ENCODE data around the gene CTH. TPM values are rescaled to one million over a fixed set of nuclear protein-coding genes. Genes with fewer than 3 reads are reported as not detected.
"Not testable (repeated sequence)": the region's sequence is repeated elsewhere in the genome, so short reads cannot be mapped to it uniquely, and the experiment has no call there.

The CTH gene
- total RNA-seq, 2 donors from 2014 or later: 39.4 to 50.4 TPM

DNA sequence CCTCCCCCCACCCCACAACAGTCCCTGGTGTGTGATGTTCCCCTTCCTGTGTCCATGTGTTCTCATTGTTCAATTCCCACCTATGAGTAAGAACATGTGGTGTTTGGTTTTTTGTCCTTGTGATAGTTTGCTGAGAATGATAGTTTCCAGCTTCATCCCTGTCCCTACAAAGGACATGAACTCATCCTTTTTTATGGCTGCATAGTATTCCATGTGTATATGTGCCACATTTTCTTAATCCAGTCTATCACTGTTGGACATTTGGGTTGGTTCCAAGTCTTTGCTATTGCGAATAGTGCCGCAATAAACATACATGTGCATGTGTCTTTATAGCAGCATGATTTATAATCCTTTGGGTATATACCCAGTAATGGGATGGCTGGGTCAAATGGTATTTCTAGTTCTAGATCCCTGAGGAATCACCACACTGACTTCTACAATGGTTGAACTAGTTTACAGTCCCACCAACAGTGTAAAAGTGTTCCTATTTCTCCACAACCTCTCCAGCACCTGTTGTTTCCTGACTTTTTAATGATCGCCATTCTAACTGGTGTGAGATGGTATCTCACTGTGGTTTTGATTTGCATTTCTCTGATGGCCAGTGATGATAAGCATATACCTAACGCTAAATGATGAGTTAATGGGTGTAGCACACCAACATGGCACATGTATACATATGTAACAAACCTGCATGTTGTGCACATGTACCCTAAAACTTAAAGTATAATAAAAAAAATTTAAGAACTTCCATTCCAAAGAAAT is 8.1 kb downstream of the CTH start:
- H3K36me3 Mint-ChIP-seq (ENCODE audit: insufficient read depth in 2 of 2): peaks cover 4 to 19% of the 10 kb centered on the region in 2 donors
- ATAC-seq (replicated peaks in 1 of 2); H3K27me3 Mint-ChIP-seq (ENCODE audit: low read depth); H3K4me1 Mint-ChIP-seq (ENCODE audit: low read depth); H3K4me3 Mint-ChIP-seq; H3K27ac Mint-ChIP-seq; DNase-seq; H3K9me3 Mint-ChIP-seq: not testable (repeated sequence)

- Mint-ChIP-seq H3K4me1 (ENCODE audit: low read depth) (no peaks in the 10 kb centered on the region), H3K9me3 (no peaks in the 10 kb centered on the region), H3K4me3 (no peak overlapping the region), H3K27ac (no peak overlapping the region), H3K27me3 (ENCODE audit: low read depth) (no peaks in the 10 kb centered on the region), H3K36me3 (ENCODE audit: insufficient read depth in 2 of 2) (peaks cover 4 to 21% of the 10 kb centered on the region in 2 donors)
- no peak for DNase-seq
- no peak for ATAC-seq (replicated peaks in 1 of 2)
Observed at GRCh38 chr1:70420320-70420719, 9.3 kb downstream of the CTH start.

- no peaks in the 10 kb centered on the region for H3K27me3 Mint-ChIP-seq (ENCODE audit: low read depth)
- peak overlapping the region; percentile 29 for H3K27ac Mint-ChIP-seq
- ATAC-seq (replicated peaks in 1 of 2): no peak
- H3K9me3 Mint-ChIP-seq: no peaks in the 10 kb centered on the region
- H3K4me1 Mint-ChIP-seq (ENCODE audit: low read depth): no peaks in the 10 kb centered on the region
- H3K36me3 Mint-ChIP-seq (ENCODE audit: insufficient read depth in 2 of 2): peaks cover 9 to 20% of the 10 kb centered on the region in 2 donors
- no peak for DNase-seq
- H3K4me3 Mint-ChIP-seq: no peak overlapping the region
Observed at GRCh38 chr1:70426154-70427131, 15.4 kb downstream of the CTH start.

DNA sequence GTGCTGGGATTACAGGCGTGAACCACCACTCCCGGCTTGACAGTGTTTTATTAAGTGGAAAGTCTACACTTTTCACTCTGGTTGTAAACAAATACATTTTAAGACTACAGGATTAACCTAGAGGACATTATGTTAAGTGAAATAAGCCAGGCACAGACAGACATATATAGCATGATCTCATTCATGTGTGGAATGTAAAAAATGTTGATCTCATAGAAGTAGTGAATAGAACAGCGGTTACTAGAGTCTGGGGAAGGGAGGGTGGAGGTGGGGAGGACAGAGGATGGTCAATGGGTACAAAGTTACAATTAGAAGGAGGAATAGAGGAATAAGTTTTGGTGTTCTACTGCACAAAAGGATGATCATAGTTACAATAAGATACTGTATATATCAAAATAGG is 16.9 kb downstream of the CTH start:
- ATAC-seq (replicated peaks in 1 of 2) (no peak), DNase-seq (no peak)
- no peak overlapping the region for H3K4me3 Mint-ChIP-seq
- H3K4me1 Mint-ChIP-seq (ENCODE audit: low read depth): no peaks in the 10 kb centered on the region
- peaks cover 14 to 26% of the 10 kb centered on the region in 2 donors for H3K36me3 Mint-ChIP-seq (ENCODE audit: insufficient read depth in 2 of 2)
- no peak overlapping the region for H3K27ac Mint-ChIP-seq
- H3K9me3 Mint-ChIP-seq: no peaks in the 10 kb centered on the region
- no peaks in the 10 kb centered on the region for H3K27me3 Mint-ChIP-seq (ENCODE audit: low read depth)

GRCh38 chr1:70429219-70429618 is 18.2 kb downstream of the CTH start:
- DNase-seq (no peak), ATAC-seq (replicated peaks in 1 of 2) (no peak)
- Mint-ChIP-seq H3K27me3 (ENCODE audit: low read depth) (no peaks in the 10 kb centered on the region), H3K4me1 (ENCODE audit: low read depth) (no peaks in the 10 kb centered on the region), H3K36me3 (ENCODE audit: insufficient read depth in 2 of 2) (peaks cover 14 to 31% of the 10 kb centered on the region in 2 donors), H3K4me3 (no peak overlapping the region), H3K9me3 (no peaks in the 10 kb centered on the region), H3K27ac (peak overlapping the region; percentile 15)

- no peak overlapping the region for H3K27ac Mint-ChIP-seq
- H3K9me3 Mint-ChIP-seq: no peaks in the 10 kb centered on the region
- peaks cover 14 to 29% of the 10 kb centered on the region in 2 donors for H3K36me3 Mint-ChIP-seq (ENCODE audit: insufficient read depth in 2 of 2)
- H3K4me3 Mint-ChIP-seq: no peak overlapping the region
- no peaks in the 10 kb centered on the region for H3K4me1 Mint-ChIP-seq (ENCODE audit: low read depth)
- ATAC-seq (replicated peaks in 1 of 2) (no peak), DNase-seq (no peak)
- no peaks in the 10 kb centered on the region for H3K27me3 Mint-ChIP-seq (ENCODE audit: low read depth)
Observed at GRCh38 chr1:70429757-70430156, 18.7 kb downstream of the CTH start.

DNA sequence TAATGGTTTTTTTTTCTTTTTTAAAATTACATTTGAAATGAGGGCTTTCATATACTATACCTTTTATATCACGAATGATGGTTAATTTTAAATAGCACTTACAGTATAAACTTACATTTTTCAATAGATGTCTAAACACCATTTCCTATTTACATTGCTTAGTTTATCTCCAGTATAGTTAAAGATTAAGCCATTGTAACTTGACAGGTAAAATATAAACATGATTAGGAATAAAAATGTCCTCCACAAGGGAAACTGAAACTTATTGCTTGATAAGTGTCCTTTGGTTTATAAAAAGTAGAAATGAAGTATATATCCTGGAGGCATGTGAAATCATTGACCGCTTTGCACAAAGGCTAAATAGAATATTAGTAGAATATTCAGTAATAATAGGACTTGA is 20.2 kb downstream of the CTH start:
- Mint-ChIP-seq H3K4me1 (ENCODE audit: low read depth) (no peaks in the 10 kb centered on the region), H3K27me3 (ENCODE audit: low read depth) (no peaks in the 10 kb centered on the region), H3K9me3 (no peaks in the 10 kb centered on the region), H3K36me3 (ENCODE audit: insufficient read depth in 2 of 2) (peaks cover 11 to 32% of the 10 kb centered on the region in 2 donors), H3K4me3 (no peak overlapping the region), H3K27ac (no peak overlapping the region)
- no peak for ATAC-seq (replicated peaks in 1 of 2)
- no peak for DNase-seq

DNA sequence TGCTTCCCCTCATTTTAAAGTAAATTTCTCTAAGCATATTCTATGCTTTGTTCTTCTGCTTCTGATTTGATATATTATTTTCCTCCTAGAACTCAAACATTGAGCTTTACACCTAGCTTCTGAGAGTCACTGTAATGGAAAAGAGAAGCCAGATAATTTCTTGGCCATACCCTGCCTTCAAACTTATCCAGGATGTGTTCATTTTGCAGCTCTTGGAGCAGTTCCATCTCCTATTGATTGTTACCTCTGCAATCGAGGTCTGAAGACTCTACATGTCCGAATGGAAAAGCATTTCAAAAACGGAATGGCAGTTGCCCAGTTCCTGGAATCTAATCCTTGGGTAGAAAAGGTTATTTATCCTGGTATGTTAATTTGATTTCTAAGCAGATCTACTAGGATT is 20.8 kb downstream of the CTH start:
- no peaks in the 10 kb centered on the region for H3K9me3 Mint-ChIP-seq
- no peaks in the 10 kb centered on the region for H3K4me1 Mint-ChIP-seq (ENCODE audit: low read depth)
- no peak for ATAC-seq (replicated peaks in 1 of 2)
- DNase-seq: no peak
- H3K4me3 Mint-ChIP-seq: no peak overlapping the region
- H3K27ac Mint-ChIP-seq: no peak overlapping the region
- H3K36me3 Mint-ChIP-seq (ENCODE audit: insufficient read depth in 2 of 2): peaks cover 10 to 29% of the 10 kb centered on the region in 2 donors
- no peaks in the 10 kb centered on the region for H3K27me3 Mint-ChIP-seq (ENCODE audit: low read depth)

GRCh38 chr1:70434253-70434859 is 23.3 kb downstream of the CTH start:
- ATAC-seq (replicated peaks in 1 of 2): no peak
- no peak for DNase-seq
- Mint-ChIP-seq H3K27ac (no peak overlapping the region), H3K9me3 (no peaks in the 10 kb centered on the region), H3K4me3 (no peak overlapping the region), H3K27me3 (ENCODE audit: low read depth) (no peaks in the 10 kb centered on the region), H3K4me1 (ENCODE audit: low read depth) (peaks cover 19% of the 10 kb centered on the region), H3K36me3 (ENCODE audit: insufficient read depth in 2 of 2) (peaks cover 9 to 31% of the 10 kb centered on the region in 2 donors)

GRCh38 chr1:70436622-70437251 is 25.7 kb downstream of the CTH start:
- no peaks in the 10 kb centered on the region for H3K27me3 Mint-ChIP-seq (ENCODE audit: low read depth)
- DNase-seq (no peak), ATAC-seq (replicated peaks in 1 of 2) (no peak)
- peaks cover 19% of the 10 kb centered on the region for H3K4me1 Mint-ChIP-seq (ENCODE audit: low read depth)
- H3K36me3 Mint-ChIP-seq (ENCODE audit: insufficient read depth in 2 of 2): peaks cover 9 to 39% of the 10 kb centered on the region in 2 donors
- H3K27ac Mint-ChIP-seq: no peak overlapping the region
- H3K9me3 Mint-ChIP-seq: no peaks in the 10 kb centered on the region
- no peak overlapping the region for H3K4me3 Mint-ChIP-seq

DNA sequence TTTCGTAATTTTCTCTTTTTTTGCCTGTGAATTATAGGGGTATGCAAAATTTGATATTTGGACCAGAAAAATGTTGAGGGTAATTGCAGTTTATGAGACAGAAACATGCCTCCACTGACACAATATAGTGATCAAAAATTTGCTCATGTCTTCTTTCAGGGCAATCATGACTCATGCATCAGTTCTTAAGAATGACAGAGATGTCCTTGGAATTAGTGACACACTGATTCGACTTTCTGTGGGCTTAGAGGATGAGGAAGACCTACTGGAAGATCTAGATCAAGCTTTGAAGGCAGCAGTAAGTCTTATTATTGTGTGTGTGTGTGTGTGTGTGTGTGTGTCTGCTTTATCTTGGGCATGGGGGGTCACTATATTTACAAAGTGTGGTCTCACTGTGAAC is 27.5 kb downstream of the CTH start:
- ATAC-seq (replicated peaks in 1 of 2): peak; percentile 92 to 93
- no peak for DNase-seq
- H3K36me3 Mint-ChIP-seq (ENCODE audit: insufficient read depth in 2 of 2): peaks cover 4 to 24% of the 10 kb centered on the region in 2 donors
- H3K4me1 Mint-ChIP-seq (ENCODE audit: low read depth): peaks cover 19% of the 10 kb centered on the region
- no peak overlapping the region for H3K27ac Mint-ChIP-seq
- H3K27me3 Mint-ChIP-seq (ENCODE audit: low read depth): no peaks in the 10 kb centered on the region
- peak overlapping the region in 1 of 2 donors; percentile 4 for H3K4me3 Mint-ChIP-seq
- no peaks in the 10 kb centered on the region for H3K9me3 Mint-ChIP-seq

- Mint-ChIP-seq H3K36me3 (ENCODE audit: insufficient read depth in 2 of 2) (peaks cover 4 to 17% of the 10 kb centered on the region in 2 donors), H3K4me3 (no peak overlapping the region), H3K9me3 (no peaks in the 10 kb centered on the region), H3K27me3 (ENCODE audit: low read depth) (no peaks in the 10 kb centered on the region), H3K4me1 (ENCODE audit: low read depth) (peaks cover 19% of the 10 kb centered on the region), H3K27ac (no peak overlapping the region)
- DNase-seq: no peak
- ATAC-seq (replicated peaks in 1 of 2): no peak
Observed at GRCh38 chr1:70440642-70441391, 29.7 kb downstream of the CTH start.
